HG02938 (cell line): ENCODE data around the gene KLK13.

Source experiments
- ATAC-seq: cut with Tn5 transposase; IDR thresholded peaks from one replicate; pipeline ENCODE4 v1.9.1; 2021; ENCODE audit warnings: mild to moderate bottlenecking, moderate library complexity; ENCODE audit not compliant: unreplicated experiment

Gene KLK13

GRCh38 chr19:51093101-51093500 is 28.2 kb upstream of the KLK13 start:
- no peak for ATAC-seq

GRCh38 chr19:51091895-51092873 is 27.3 kb upstream of the KLK13 start:
- ATAC-seq: no peak

- ATAC-seq: no peak
Observed at GRCh38 chr19:51091126-51091525, 26.2 kb upstream of the KLK13 start.

DNA sequence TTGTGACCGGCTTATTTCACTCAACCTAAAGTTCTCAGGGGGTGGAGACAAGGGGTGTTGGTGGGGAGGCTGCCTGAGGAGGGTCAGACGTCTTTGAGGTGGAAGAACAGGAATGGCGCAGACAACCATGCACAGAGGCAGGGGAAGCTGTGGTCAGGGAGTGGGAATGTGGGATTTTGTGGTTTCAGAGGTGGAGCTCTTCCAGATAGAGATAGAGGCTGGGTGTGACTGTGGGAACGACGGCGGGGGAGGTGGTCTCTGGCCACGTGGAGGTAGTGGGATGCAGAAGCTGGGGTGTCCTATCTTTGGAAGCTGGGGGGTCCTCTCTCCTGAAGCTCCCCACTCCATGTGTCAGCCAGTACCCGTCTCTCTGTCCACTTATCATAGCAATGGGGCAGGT is 25.6 kb upstream of the KLK13 start:
- ATAC-seq: no peak

DNA sequence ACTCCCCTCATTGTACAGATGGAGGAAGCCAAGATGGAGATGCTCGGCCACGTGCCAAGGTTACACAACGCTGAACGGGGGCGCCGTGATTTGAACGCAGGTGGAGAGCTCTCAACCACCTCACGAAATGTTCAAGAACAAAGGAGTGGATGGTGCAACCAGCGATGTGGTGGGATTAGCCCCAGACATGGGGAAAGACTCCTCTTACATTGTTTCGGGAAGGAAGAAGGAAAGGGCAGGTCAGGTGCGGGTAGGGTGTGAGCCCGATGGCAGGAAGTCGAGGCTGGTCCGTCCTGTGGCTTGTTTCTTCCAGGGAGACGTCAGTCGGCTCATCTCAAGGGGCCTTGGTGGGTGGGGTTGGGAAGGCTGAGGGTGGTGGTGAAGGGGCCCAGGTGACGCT is 24.9 kb upstream of the KLK13 start:
- no peak for ATAC-seq

DNA sequence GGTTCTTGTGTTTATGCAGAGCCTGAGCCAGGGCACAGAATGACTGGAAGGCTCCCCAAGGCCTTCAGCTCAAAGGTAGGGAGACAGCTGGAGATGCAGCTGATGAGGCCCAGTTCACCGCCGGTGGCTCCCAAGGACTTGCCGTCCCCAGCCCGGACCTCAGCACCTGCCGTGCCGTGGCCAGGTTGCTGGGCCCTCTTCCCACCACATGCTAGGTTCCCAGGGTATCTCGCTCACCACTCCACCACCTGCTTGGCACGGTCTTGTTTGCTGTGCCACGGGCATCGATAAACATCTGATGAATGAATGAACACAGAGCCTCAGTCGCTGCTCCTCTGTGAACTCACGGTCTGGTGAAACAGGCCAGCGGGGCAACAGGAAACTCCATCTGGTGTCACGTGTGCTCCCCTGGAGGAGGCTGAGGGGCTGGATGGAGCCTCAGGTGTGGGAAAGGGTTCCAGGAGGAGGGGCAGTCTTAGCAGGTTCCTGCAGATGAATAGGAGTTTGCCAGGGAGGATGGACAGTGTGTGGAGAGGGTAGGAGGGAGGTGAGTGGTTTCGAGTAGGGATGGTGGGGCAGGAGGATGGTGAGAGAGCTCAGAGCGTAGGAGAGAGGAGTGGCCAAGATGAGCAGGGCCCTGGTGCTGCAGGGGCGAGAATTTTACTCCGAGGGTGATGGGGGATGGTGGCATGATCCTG is 21.4 kb upstream of the KLK13 start:
- ATAC-seq: no peak

DNA sequence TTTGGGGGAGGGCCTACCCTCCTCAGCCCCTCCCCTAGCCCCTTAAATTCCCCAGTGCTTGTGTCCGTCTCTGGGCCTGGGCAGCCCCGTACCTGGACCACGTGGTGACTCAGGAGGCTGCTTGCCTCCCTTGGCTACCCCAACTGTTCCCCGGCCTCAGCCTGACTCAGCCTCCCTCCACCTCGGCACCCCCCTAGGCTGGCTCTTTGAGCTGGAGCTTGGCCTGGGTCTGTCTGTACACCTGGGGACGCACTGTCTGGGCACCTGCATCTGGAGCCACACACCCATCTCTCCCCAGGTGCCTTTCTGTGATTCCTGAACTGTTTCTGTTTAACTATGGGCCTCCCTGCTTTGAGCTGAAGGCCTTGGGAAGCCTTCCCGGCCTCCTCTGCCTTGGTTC is 19.6 kb upstream of the KLK13 start:
- no peak for ATAC-seq

DNA sequence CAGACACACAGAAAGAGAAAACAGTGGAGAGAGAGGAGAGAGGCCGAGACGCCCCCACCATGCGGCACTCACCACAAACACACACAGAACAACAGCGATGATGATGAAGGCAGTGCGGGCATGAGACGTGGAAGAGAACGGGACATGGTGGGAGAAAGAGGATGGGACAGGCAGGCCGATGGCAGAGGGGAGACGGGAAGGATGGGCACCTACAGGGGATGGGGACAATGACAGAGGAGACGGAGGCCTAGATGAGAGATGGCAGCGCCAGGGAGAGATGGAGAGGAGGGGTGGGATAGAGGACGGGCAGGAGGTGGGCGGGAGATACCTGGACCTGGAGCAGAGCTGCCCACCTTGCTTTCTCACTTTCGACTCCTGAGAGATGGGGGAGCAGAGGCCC is 18.9 kb upstream of the KLK13 start:
- ATAC-seq: no peak

GRCh38 chr19:51083181-51083580 is 18.3 kb upstream of the KLK13 start:
- no peak for ATAC-seq

GRCh38 chr19:51082611-51083010 is 17.7 kb upstream of the KLK13 start, which contains the start of gene KLK14:
KLK14 (minus strand) TSS chr19:51082887; CDS start chr19:51082614, 273 bp downstream.
- ATAC-seq: no peak

DNA sequence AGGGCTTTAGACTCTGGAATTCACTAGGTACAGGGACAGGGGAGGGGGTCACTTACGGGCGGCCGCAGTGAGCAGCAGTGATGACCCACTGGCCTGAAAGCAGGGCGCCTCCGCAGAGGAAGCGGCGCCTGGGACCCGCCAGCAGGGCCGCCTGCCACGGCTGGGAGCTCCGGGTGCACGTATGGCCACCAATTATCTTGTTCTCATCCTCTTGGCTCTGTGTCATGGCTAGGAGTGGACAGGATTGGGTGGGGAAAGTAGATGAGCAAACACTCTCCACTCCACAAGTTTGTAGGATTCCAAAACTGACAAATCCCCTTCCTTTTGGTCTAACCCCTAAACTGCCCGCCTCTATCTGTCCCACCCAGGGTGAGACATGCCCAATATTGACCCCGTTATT is 16.6 kb upstream of the KLK13 start:
- ATAC-seq: no peak

DNA sequence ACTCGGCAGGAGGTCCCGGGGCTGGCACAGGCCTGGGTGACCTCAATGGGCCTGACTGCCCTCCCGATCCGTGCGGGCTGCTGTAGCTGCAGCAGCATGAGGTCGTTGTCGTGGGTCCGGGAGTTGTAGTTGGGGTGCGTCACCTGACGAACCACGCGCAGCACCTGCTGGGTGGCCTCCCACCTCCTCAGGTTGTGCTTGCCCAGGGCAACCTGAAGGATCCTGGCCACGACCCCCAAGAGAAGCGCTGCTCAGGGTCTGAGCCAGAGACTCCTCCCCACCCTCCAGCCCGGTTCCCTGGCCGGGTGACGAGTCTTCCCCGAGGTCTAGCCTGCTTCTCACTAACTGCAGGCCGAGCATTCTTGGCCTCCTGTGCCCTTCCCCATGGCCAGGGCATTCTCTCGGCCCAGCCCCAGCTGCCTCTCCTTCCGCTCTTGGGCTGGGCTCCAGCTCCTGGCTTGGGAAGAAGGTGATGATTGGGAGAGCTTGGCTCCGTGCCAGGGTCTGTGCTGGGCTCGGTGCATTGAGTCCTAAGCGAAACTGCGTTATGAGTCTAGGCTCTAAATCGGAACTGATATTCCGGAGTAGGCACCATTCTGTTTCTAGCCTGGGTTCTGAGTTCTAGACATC is 14.7 kb upstream of the KLK13 start:
- no peak for ATAC-seq

DNA sequence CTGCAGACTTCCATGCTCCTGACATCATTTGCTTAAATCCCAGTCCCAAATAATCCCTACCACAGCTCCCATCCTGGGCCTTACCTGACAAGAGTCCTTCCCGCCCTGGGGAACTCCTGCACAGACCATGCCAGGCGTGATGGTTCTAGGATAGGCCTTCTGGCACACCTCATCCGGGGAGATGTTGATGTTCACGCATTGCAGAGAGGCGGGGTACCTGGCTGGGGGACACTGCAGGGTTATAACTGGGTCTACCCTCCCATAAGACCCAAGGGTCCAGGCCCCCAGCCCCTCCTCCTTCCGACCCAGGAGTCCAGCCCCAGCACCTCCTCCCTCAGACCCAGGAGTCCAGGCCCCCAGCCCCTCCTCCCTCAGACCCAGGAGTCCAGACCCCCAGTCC is 13.8 kb upstream of the KLK13 start:
- no peak for ATAC-seq

DNA sequence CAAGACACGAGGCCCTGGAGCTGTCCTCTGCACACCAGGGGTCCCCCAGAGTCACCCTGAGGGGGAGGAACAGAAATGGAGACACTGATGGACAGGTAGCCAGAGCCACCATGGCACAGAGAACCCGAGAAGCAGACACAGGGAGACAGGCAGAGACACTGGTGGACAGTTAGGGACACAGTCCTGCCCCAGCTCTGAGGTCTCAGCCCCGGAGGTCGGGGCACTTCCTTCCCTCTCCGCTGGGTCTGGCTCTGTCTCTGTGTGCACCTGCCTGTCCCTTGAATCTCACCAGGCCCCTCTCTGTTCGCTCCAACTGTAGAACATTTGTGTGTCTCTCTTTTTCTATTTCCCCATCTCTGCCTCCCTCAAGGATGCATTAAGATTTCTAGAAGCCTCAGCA is 13.2 kb upstream of the KLK13 start:
- ATAC-seq: no peak

- ATAC-seq: no peak
Observed at GRCh38 chr19:51076631-51077213, 11.8 kb upstream of the KLK13 start.

- no peak for ATAC-seq
Observed at GRCh38 chr19:51075998-51076397, 11.1 kb upstream of the KLK13 start.

- ATAC-seq: no peak
Observed at GRCh38 chr19:51071095-51071405, 6.2 kb upstream of the KLK13 start.

- ATAC-seq: no peak
Observed at GRCh38 chr19:51070334-51071094, 5.6 kb upstream of the KLK13 start.

GRCh38 chr19:51066393-51067186 is 1.7 kb upstream of the KLK13 start:
- no peak for ATAC-seq
